ENCODE measurements around the gene KCNK16. TPM values are rescaled to one million over a fixed set of nuclear protein-coding genes. Genes with fewer than 3 reads are reported as not detected.
"Not testable (repeated sequence)": the region's sequence is repeated elsewhere in the genome, so short reads cannot be mapped to it uniquely, and the experiment has no call there.

The KCNK16 gene
- polyA plus RNA-seq, 1 donor = not detected

GRCh38 chr6:39307462-39307861 is 15.0 kb downstream of the KCNK16 start:
- DNase-seq = no peak

- no peak for DNase-seq
These were observed 17.6 kb downstream of the KCNK16 start for GRCh38 chr6:39304951-39305350.

GRCh38 chr6:39303425-39304153 is 18.9 kb downstream of the KCNK16 start:
- no peak for DNase-seq

DNA sequence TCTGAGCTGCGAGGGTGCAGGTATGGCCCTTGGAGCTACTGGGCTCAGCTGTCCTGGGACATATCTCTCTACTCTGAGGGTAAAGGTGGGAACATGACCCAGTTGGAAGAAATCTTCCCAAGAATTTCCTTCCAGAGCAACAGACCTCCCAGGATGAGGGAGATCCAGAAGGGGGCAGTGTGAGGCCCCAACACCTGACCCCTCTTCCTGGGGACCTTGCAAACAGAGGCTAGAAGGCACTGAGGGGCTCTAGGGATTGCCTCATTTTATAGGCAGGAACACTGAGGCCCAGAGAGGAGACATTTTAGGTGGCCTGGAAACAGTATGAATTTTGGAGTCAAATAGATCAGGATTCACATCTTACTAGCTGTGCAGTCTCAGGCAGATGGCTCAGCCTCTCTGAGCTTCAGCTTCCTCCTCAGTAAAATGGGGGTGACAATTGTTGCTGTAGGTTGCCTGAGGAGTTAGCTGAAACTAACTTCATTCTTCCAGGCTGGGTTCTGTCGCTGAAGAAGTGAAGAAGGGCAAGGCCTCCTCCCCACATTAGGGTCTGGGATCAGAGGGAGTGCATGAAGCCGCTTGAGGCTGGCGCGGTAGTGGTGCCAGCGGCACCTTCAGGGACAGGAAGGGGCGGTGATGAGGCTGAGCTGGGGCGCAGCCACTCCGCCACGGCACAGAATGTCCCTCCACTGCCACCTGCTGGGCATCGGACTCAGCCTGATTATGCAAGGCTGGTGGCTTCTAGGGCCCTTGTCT is 19.7 kb downstream of the KCNK16 start:
- DNase-seq = peak; percentile 65

- DNase-seq = no peak
These were observed 20.5 kb downstream of the KCNK16 start for GRCh38 chr6:39302011-39302410.

GRCh38 chr6:39301606-39302005 is 20.9 kb downstream of the KCNK16 start:
- no peak for DNase-seq

- DNase-seq = no peak
These were observed 21.8 kb downstream of the KCNK16 start for GRCh38 chr6:39300739-39301138.

DNA sequence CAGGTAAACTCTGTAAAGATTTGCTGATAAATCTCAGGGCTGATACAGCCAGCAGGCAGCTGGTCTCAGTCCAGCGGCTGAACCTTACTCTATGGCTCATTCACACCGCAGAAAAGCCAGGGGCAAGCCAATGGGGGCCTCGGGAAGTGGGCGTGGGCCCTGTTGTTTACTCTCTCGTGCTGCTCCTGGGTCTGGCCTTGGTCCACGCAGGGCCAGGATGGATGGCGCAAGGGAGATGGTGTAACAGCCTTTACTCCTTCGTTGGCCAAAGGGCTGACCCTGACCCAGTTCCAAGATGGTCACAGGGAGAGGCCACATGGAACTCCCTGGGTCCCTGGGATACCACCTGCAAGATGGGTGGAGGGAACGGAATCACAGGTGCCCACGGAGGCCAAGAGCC is 24.4 kb downstream of the KCNK16 start:
- DNase-seq = no peak

GRCh38 chr6:39296745-39297640 is 25.5 kb downstream of the KCNK16 start:
- peak; percentile 53 for DNase-seq

GRCh38 chr6:39295611-39296011 is 26.9 kb downstream of the KCNK16 start:
- peak; percentile 18 for DNase-seq

DNA sequence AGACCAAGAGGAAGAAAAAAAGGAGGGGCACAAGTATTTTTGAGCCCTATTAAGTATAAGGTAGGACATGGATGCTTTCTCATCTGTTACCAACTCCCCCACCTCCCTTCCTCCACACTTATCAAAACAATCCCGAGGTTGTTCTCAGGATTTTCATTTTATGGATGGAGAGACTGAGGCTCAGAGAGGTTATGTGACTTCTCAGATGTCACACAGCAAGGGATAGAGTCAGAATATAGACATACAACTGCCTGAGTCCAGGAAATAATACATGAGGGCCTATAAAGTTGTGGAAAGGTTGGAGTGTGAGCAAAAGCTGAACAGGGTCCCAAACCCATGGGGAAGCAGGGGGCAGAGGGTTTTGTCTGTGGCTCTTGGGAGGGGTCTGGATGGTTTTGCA is 27.6 kb downstream of the KCNK16 start:
- no peak for DNase-seq

GRCh38 chr6:39294133-39294532 is 28.4 kb downstream of the KCNK16 start:
- DNase-seq = no peak

DNA sequence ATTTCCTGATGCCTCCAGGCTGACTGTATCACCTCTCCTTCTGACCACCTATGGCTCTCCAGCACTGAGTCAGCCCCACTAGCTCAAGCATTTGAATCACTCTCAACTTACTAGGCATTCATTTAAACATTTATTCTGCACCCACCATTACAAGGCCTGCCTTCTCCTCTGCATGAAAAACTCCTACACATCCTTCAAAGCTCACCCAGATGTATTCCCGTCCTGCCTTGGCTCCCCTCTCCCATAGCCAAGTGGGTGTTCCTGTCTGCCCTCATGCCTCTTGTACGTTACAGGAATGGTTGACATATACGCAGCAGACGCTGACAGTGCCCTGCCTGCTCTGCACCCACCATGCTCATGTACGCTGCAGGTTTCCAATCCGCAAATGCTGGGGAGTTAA is 29.9 kb downstream of the KCNK16 start:
- no peak for DNase-seq

DNA sequence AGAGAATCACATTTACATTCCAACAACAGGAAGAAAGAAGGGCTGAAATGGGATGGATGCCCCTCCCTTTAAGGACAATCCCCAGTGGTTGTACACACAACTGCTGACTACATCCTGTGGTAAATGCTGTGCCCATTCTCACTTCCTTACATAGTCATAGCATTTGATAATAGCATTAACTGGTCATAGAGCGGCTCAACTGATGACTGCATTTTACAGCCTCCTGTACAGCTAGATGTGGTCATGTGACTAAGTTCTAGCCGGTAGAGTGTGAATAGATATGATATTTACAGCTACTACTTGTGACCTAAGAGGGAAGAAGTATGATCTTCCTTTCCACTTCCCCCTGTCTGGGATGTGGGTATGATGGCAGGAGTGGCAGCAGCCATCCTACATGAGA is 33.0 kb downstream of the KCNK16 start:
- DNase-seq = no peak

- DNase-seq = no peak
These were observed 34.9 kb downstream of the KCNK16 start for GRCh38 chr6:39287601-39288000.

DNA sequence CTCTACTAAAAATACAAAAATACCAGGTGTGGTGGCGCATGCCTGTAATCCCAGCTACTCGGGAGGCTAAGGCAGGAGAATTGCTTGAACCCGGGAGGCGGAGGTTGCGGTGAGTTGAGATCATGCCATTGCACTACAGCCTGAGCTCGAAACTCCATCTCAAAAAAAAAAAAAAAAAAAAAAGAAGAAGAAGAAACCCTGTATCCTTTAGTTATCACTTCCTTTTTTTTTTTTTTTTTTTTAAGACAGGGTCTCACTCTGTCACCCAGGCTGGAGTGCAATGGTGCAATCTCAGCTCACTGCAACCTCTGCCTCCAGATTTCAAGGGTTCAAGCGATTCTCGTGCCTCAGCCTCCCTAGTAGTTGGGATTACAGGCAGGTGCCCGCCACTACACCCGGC is 35.9 kb downstream of the KCNK16 start:
- not testable (repeated sequence) for DNase-seq

- DNase-seq = no peak
These were observed 39.7 kb downstream of the KCNK16 start for GRCh38 chr6:39282774-39283173.

GRCh38 chr6:39281312-39281980 is 41.1 kb downstream of the KCNK16 start:
- DNase-seq = no peak

DNA sequence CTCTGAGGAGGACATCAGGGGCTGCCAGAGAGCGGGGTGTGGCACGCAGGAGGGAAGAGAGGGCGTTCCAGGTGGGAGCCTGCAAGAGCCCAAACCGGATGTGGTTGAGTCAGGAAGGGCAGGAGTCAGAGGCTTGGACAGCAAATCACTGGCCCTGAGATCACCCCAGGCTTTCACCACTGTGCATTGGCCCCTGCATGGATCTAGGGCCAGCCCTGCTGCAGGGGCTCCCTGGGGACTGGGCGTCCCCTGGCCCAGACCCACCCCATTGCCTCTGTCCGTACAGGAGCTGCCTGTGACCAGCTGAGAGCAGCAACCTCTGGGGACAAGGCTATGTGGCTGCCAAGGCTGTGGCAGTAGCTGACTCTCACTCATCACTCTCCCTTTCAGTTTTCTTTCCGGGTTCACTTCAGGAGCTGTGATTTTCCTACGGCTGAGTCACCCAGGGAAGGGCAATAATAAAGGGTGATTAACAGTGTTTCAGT is 42.2 kb downstream of the KCNK16 start:
- no peak for DNase-seq

- DNase-seq = no peak
These were observed 43.0 kb downstream of the KCNK16 start for GRCh38 chr6:39279539-39279938.

GRCh38 chr6:39276379-39276995 is 46.0 kb downstream of the KCNK16 start:
- DNase-seq = no peak

- DNase-seq = no peak
These were observed 47.6 kb downstream of the KCNK16 start for GRCh38 chr6:39274903-39275302.
